Transverse colon (tissue), 4 donors: ENCODE data around the gene AK3. TPM values are rescaled to one million over a fixed set of nuclear protein-coding genes. Genes with fewer than 3 reads are reported as not detected.
"Not testable (repeated sequence)": the region's sequence is repeated elsewhere in the genome, so short reads cannot be mapped to it uniquely, and the experiment has no call there.

Experiments
- DNase-seq: peaks from one replicate; pipeline ENCODE4 v3.0.0-alpha.2; 2019
- H3K27ac ChIP-seq, 4 donors: fragments of 200-600 bp; sonication (generic); 2 replicates each; pipeline ENCODE4 v1.5.1; 2016 to 2018; ENCODE audit warnings: inconsistent platforms in 4 of 4
- H3K27me3 ChIP-seq: fragments of 200-600 bp; sonication (generic); 2 replicates; pipeline ENCODE4 v1.5.1; 2017; ENCODE audit warnings: inconsistent platforms
- H3K36me3 ChIP-seq, 4 donors: fragments of 200-600 bp; sonication (generic); 2 replicates each; pipeline ENCODE4 v1.5.1; 2017 to 2019; ENCODE audit warnings: inconsistent platforms in 4 of 4
- H3K4me1 ChIP-seq, 4 donors: fragments of 200-600 bp; sonication (generic); 2 replicates each; pipeline ENCODE4 v1.5.1; 2017 to 2020; ENCODE audit warnings: inconsistent platforms in 4 of 4
- H3K4me3 ChIP-seq, 4 donors: fragments of 200-600 bp; sonication (generic); 1 replicate in 1 of 4; 2 replicates in 3 of 4; pipeline versions ENCODE4 v1.5.1 to v1.6.1; 2017 to 2019; ENCODE audit warnings: inconsistent platforms in 4 of 4
- H3K9me3 ChIP-seq, 2 donors: fragments of 200-600 bp; sonication (generic); 2 replicates each; pipeline ENCODE4 v1.5.1; 2017 to 2019; ENCODE audit warnings: inconsistent platforms in 2 of 2
- EP300 ChIP-seq: sonication (generic); formaldehyde crosslinking; IDR thresholded peaks from one replicate; pipeline ENCODE4 v1.6.1; 2017; ENCODE audit warnings: antibody characterized with exemption, low read depth
- POLR2A ChIP-seq: fragments of 450-650 bp; IDR thresholded peaks from one replicate; pipeline ENCODE4 v1.6.1; 2016; ENCODE audit warnings: antibody characterized with exemption, mild to moderate bottlenecking, moderate library complexity
- POLR2AphosphoS5 ChIP-seq, 3 donors: sonication (generic); formaldehyde crosslinking; IDR thresholded peaks; one replicate each; pipeline ENCODE4 v1.6.1; 2016; ENCODE audit warnings: antibody characterized with exemption in 3 of 3
- WGBS, 2 donors: methylation state at CpG; one replicate each; pipeline ENCODE4 v1.1.5; 2018; ENCODE audit warnings: low coverage in 1 of 2; 5-methylcytosine and 5-hydroxymethylcytosine counted together
- in situ Hi-C, 4 donors: fragments of 200-750 bp; cut with MboI; loops; one replicate each; pipeline versions ENCODE4 v1.15.0 to v1.15.1; 2017; ENCODE audit warnings: low sequenced_read_pairs in 3 of 4, low pct_ligation_motif_present in 1 of 4, low pct_unique_long_range_greater_than_20kb in 1 of 4
- intact Hi-C: fragments of 100-400 bp; cut with DNase I; formaldehyde crosslinking; loops from one replicate; pipeline ENCODE4 v1.15.1; 2023; ENCODE audit warnings: low total_unique reads
- total RNA-seq, 4 donors: library from RNA; depleted of rRNA; stranded (reverse); fragments of >200 nt; gene quantifications; one replicate each; pipeline ENCODE4 v1.1.0, GENCODE V29; 2016
- TF ChIP-seq, protein P1 (sequence below), 5 experiments: fragments of 200-600 bp in 3 of 5; fragments of 450-650 bp in 2 of 5; sonication (generic) in 3 of 5; IDR thresholded peaks; 1 replicate in 2 of 5; 2 replicates in 3 of 5; pipeline ENCODE4 v1.5.1; 2016 to 2017; ENCODE audit warnings: antibody characterized with exemption in 5 of 5, inconsistent platforms in 3 of 5, mild to moderate bottlenecking in 2 of 5, moderate library complexity in 1 of 5

Gene AK3
- total RNA-seq, 4 donors from 2014 or later: 25.9 to 121 (median 82.3) TPM

DNA sequence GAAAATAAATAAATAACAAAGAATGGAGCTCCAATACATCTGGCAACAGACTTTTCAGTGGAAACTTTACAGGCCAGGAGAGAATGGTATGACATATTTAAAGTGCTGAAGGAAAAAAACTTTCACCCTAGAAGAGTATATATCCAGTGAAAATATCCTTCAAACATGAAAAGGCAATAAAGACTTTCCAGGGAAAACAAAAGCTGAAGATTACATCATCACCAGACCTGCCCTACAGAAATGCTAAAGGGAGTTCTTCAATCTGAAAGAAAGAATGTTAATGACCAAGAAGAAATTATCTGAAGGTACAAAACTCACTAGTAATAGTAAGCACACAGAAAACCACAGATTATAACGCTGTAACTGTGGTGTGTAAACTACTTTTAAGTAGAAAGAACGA is 43.4 kb upstream of the AK3 start:
- intact Hi-C loops (no loop called here), in situ Hi-C loops (no loop called here)
- H3K27ac ChIP-seq: no peak overlapping the region
- no peak for DNase-seq
- H3K27me3 ChIP-seq: no peaks in the 10 kb centered on the region
- 48 to 51% methylated on average over 2 of the region's 2 CpGs for WGBS, 2 donors
- H3K4me3 ChIP-seq: no peak overlapping the region
- H3K9me3 ChIP-seq: no peaks in the 10 kb centered on the region
- H3K36me3 ChIP-seq: no peaks in the 10 kb centered on the region
- TF ChIP-seq POLR2AphosphoS5 (IDR thresholded peaks at IDR 0.05) (no peak), POLR2A (no peak), EP300 (no peak)
- TF ChIP-seq, protein P1, sequence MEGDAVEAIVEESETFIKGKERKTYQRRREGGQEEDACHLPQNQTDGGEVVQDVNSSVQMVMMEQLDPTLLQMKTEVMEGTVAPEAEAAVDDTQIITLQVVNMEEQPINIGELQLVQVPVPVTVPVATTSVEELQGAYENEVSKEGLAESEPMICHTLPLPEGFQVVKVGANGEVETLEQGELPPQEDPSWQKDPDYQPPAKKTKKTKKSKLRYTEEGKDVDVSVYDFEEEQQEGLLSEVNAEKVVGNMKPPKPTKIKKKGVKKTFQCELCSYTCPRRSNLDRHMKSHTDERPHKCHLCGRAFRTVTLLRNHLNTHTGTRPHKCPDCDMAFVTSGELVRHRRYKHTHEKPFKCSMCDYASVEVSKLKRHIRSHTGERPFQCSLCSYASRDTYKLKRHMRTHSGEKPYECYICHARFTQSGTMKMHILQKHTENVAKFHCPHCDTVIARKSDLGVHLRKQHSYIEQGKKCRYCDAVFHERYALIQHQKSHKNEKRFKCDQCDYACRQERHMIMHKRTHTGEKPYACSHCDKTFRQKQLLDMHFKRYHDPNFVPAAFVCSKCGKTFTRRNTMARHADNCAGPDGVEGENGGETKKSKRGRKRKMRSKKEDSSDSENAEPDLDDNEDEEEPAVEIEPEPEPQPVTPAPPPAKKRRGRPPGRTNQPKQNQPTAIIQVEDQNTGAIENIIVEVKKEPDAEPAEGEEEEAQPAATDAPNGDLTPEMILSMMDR (IDR thresholded peaks at IDR 0.05): no peak
- H3K4me1 ChIP-seq: no peaks in the 10 kb centered on the region

DNA sequence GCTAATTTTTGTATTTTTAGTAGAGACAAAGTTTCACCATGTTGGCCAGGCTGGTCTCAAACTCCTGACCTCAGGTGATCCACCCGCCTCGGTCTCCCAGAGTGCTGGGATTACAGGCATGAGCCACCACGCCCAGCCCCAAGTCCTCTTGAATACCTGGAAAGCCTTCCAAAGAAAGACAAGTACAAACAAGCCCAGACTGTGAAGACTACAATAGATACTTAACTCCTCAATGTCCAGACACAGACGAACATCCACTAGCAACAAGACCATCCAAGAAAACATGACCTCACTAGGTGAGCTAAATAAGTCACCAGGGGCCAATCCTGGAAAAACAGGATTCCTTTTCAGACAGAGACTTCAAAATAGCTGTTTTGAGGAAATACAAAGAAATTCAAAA is 42.2 kb upstream of the AK3 start:
- H3K4me3 ChIP-seq, H3K9me3 ChIP-seq, H3K36me3 ChIP-seq, H3K27ac ChIP-seq, DNase-seq, H3K4me1 ChIP-seq, H3K27me3 ChIP-seq, in situ Hi-C loops, intact Hi-C loops: not testable (repeated sequence)
- 74 to 87% methylated on average over 4 of the region's 4 CpGs for WGBS, 2 donors

DNA sequence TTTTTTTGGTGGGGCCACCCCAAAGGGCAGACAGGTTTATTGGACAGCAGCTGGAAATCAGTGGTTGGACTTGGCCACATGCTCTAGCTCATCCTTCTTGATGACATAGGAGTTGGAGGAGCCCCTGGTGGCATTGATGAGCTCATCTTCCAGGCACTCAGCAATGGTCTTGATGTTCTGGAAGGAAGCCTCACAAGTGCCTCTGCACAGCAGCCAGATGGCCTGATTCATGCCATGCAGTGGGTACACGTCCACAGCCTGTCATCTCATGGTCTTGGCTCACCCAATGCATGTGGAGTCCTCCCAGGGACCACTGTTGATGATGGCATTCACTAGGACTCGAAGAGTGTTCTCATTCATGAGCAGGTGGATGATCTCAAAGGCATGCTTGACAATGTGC is 40.4 kb upstream of the AK3 start:
- H3K4me3 ChIP-seq: no peak overlapping the region
- no peak overlapping the region for H3K27ac ChIP-seq
- WGBS, 2 donors: 58% methylated on average over 2 of the region's 2 CpGs; no CpG with 5 or more reads in 1 of the 2 donors
- in situ Hi-C loops: no loop called here
- DNase-seq: no peak
- no peaks in the 10 kb centered on the region for H3K9me3 ChIP-seq
- H3K36me3 ChIP-seq: no peaks in the 10 kb centered on the region
- no peaks in the 10 kb centered on the region for H3K27me3 ChIP-seq
- TF ChIP-seq POLR2A (no peak), POLR2AphosphoS5 (IDR thresholded peaks at IDR 0.05) (no peak), EP300 (no peak)
- TF ChIP-seq, protein P1 (IDR thresholded peaks at IDR 0.05): no peak
- intact Hi-C loops: no loop called here
- no peaks in the 10 kb centered on the region for H3K4me1 ChIP-seq

DNA sequence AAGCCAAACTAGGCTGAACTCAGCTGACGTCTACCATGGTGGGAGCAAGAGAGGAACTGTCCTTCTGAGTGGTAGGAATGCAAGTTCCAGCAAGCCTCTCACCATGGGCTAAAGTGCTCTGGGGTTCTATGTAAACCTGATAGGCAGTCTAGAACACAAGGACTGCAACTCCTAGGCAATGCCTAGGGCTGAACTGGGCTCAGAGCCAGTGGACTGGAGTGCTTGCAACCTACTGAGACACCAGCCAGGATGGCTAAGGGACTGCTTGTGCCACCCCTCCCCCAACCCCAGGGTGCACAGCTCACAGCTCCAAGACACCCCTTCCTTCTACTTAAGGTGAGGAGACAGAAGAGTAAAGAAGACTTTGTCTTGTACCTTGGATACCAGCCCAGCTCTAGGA is 39.6 kb upstream of the AK3 start:
- H3K4me1 ChIP-seq: no peaks in the 10 kb centered on the region
- H3K27me3 ChIP-seq: no peaks in the 10 kb centered on the region
- no peaks in the 10 kb centered on the region for H3K36me3 ChIP-seq
- no peak overlapping the region for H3K4me3 ChIP-seq
- H3K9me3 ChIP-seq: no peaks in the 10 kb centered on the region
- TF ChIP-seq POLR2A (no peak), EP300 (no peak), POLR2AphosphoS5 (IDR thresholded peaks at IDR 0.05) (no peak)
- TF ChIP-seq, protein P1 (IDR thresholded peaks at IDR 0.05): no peak
- in situ Hi-C loops: no loop called here
- intact Hi-C loops: no loop called here
- 92% methylated on average over 1 of the region's 1 CpG; no CpG with 5 or more reads in 1 of the 2 donors for WGBS, 2 donors
- no peak overlapping the region for H3K27ac ChIP-seq
- no peak for DNase-seq

DNA sequence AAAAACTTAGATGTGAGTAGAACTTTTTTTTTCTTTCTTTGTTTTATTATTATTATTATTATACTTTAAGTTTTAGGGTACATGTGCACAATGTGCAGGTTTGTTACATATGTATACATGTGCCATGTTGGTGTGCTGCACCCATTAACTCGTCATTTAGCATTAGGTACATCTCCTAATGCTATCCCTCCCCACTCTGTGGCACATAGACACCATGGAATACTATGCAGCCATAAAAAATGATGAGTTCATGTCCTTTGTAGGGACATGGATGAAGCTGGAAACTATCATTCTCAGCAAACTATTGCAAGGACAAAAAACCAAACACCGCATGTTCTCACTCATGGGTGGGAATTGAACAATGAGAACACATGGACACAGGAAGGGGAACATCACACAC is 34.0 kb upstream of the AK3 start:
- in situ Hi-C loops: loop anchor here (25.0 kb wide), 4 partner anchors 212 to 812 kb away; partner anchors contain the start of genes PLGRKT (in 3 of the 4), INSL6 (in 1 of the 4) and JAK2 (in 1 of the 4)
- H3K36me3 ChIP-seq, H3K4me3 ChIP-seq, H3K27me3 ChIP-seq, intact Hi-C loops, H3K9me3 ChIP-seq, H3K27ac ChIP-seq, H3K4me1 ChIP-seq, DNase-seq: not testable (repeated sequence)
- 67 to 82% methylated on average over 2 of the region's 2 CpGs for WGBS, 2 donors
